SK-N-SH (cell line): ENCODE measurements around the gene SFRP2.

ENCODE experiments used
- EP300 ChIP-seq, 2 experiments: IDR thresholded peaks; 2 replicates each; pipeline versions ENCODE4 v1.4.0 to v1.6.1; 2012; ENCODE audit warnings: borderline replicate concordance in 1 of 2, low read depth in 1 of 2, low read length in 1 of 2
- FOXM1 ChIP-seq: IDR thresholded peaks from 2 replicates; pipeline ENCODE4 v1.4.0; 2012; ENCODE audit warnings: low read depth, mild to moderate bottlenecking
- NFIC ChIP-seq: IDR thresholded peaks from 2 replicates; pipeline ENCODE4 v1.4.0; 2012; ENCODE audit warnings: borderline replicate concordance
- RAD21 ChIP-seq: IDR thresholded peaks from 2 replicates; pipeline ENCODE4 v1.6.1; 2012; ENCODE audit warnings: mild to moderate bottlenecking, low read length
- SIN3A ChIP-seq: IDR thresholded peaks from 2 replicates; pipeline ENCODE4 v1.6.1; 2012; ENCODE audit warnings: low read depth, mild to moderate bottlenecking, low read length, moderate library complexity, borderline replicate concordance
- TAF1 ChIP-seq: IDR thresholded peaks from 2 replicates; pipeline ENCODE4 v1.6.1; 2012; ENCODE audit warnings: low read depth, mild to moderate bottlenecking, low read length, moderate library complexity, borderline replicate concordance
- TEAD4 ChIP-seq: IDR thresholded peaks from 2 replicates; pipeline ENCODE4 v1.4.0; 2012; ENCODE audit warnings: mild to moderate bottlenecking, borderline replicate concordance; ENCODE audit not compliant: insufficient read depth
- TF ChIP-seq, protein P1 (sequence below): fragments of 200-600 bp; sonication (generic); IDR thresholded peaks from 2 replicates; pipeline ENCODE4 v1.6.1; 2017; ENCODE audit warnings: antibody characterized with exemption, mild to moderate bottlenecking, moderate library complexity
- TF ChIP-seq, protein P2 (sequence below): IDR thresholded peaks from 2 replicates; pipeline ENCODE4 v1.4.0; 2012; ENCODE audit warnings: low read depth
- TF ChIP-seq, protein P3 (sequence below): IDR thresholded peaks from 2 replicates; pipeline ENCODE4 v1.6.1; 2012; ENCODE audit warnings: mild to moderate bottlenecking, low read depth, low read length, moderate library complexity
- TF ChIP-seq, protein P4 (sequence below): IDR thresholded peaks from 2 replicates; pipeline ENCODE4 v1.4.0; 2012; ENCODE audit warnings: low read depth, borderline replicate concordance
- TF ChIP-seq, protein P5 (sequence below): IDR thresholded peaks from 2 replicates; pipeline ENCODE4 v1.4.0; 2012; ENCODE audit warnings: low read depth, borderline replicate concordance

DNA sequence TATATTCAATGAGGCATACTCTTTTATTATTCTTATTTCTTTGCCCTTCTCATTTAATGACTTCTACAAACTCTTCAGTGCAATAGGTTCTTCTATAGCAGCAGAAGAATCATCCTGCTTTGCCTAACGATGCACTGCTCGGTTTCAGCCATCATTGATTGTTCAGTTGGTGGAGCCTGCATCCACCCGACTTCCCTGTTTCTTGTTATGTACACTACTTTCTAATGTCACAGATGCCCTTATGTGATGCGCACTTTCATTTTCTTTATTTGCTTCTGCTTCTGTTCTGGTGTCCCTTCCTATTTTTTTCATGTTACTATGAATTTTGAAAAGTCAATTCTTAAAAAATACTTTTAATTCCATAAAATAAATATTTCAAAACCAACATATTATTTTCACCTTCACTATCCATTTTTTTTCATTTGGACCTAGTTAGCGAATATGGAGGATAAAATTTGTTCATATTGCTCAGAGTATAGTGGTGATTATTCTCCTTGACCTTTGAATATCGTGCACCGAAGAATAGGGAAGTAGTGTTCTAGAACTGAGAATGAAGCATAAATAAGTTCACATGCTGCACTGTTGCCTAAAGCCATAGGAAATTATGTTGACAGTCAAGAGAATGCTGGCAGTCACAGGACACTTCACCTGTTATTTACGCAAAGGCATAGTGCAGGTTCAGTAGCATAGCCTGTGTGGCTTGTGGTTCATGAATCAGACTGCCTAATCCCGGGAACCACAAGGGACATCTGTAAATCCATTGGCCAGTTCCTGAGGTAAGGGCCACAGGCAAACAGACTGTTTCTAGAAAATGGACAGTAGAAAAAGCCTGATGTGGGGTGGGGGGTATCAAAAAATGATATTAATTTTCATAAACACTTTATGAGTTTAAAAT, 21.3 kb upstream of the SFRP2 start:
- TF ChIP-seq RAD21 (no peak), NFIC (no peak), TAF1 (no peak), EP300 (IDR thresholded peaks at IDR 0.05; ENCODE audit: borderline replicate concordance in 1 of 2, low read depth in 1 of 2, low read length in 1 of 2) (no peak), SIN3A (no peak), TEAD4 (no peak), FOXM1 (no peak)
- TF ChIP-seq, protein P1, sequence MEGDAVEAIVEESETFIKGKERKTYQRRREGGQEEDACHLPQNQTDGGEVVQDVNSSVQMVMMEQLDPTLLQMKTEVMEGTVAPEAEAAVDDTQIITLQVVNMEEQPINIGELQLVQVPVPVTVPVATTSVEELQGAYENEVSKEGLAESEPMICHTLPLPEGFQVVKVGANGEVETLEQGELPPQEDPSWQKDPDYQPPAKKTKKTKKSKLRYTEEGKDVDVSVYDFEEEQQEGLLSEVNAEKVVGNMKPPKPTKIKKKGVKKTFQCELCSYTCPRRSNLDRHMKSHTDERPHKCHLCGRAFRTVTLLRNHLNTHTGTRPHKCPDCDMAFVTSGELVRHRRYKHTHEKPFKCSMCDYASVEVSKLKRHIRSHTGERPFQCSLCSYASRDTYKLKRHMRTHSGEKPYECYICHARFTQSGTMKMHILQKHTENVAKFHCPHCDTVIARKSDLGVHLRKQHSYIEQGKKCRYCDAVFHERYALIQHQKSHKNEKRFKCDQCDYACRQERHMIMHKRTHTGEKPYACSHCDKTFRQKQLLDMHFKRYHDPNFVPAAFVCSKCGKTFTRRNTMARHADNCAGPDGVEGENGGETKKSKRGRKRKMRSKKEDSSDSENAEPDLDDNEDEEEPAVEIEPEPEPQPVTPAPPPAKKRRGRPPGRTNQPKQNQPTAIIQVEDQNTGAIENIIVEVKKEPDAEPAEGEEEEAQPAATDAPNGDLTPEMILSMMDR = no peak
- TF ChIP-seq, protein P2, sequence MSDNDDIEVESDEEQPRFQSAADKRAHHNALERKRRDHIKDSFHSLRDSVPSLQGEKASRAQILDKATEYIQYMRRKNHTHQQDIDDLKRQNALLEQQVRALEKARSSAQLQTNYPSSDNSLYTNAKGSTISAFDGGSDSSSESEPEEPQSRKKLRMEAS = no peak
- TF ChIP-seq, protein P3, sequence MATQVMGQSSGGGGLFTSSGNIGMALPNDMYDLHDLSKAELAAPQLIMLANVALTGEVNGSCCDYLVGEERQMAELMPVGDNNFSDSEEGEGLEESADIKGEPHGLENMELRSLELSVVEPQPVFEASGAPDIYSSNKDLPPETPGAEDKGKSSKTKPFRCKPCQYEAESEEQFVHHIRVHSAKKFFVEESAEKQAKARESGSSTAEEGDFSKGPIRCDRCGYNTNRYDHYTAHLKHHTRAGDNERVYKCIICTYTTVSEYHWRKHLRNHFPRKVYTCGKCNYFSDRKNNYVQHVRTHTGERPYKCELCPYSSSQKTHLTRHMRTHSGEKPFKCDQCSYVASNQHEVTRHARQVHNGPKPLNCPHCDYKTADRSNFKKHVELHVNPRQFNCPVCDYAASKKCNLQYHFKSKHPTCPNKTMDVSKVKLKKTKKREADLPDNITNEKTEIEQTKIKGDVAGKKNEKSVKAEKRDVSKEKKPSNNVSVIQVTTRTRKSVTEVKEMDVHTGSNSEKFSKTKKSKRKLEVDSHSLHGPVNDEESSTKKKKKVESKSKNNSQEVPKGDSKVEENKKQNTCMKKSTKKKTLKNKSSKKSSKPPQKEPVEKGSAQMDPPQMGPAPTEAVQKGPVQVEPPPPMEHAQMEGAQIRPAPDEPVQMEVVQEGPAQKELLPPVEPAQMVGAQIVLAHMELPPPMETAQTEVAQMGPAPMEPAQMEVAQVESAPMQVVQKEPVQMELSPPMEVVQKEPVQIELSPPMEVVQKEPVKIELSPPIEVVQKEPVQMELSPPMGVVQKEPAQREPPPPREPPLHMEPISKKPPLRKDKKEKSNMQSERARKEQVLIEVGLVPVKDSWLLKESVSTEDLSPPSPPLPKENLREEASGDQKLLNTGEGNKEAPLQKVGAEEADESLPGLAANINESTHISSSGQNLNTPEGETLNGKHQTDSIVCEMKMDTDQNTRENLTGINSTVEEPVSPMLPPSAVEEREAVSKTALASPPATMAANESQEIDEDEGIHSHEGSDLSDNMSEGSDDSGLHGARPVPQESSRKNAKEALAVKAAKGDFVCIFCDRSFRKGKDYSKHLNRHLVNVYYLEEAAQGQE = no peak
- TF ChIP-seq, protein P4, sequence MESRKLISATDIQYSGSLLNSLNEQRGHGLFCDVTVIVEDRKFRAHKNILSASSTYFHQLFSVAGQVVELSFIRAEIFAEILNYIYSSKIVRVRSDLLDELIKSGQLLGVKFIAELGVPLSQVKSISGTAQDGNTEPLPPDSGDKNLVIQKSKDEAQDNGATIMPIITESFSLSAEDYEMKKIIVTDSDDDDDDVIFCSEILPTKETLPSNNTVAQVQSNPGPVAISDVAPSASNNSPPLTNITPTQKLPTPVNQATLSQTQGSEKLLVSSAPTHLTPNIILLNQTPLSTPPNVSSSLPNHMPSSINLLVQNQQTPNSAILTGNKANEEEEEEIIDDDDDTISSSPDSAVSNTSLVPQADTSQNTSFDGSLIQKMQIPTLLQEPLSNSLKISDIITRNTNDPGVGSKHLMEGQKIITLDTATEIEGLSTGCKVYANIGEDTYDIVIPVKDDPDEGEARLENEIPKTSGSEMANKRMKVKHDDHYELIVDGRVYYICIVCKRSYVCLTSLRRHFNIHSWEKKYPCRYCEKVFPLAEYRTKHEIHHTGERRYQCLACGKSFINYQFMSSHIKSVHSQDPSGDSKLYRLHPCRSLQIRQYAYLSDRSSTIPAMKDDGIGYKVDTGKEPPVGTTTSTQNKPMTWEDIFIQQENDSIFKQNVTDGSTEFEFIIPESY = no peak
- TF ChIP-seq, protein P5, sequence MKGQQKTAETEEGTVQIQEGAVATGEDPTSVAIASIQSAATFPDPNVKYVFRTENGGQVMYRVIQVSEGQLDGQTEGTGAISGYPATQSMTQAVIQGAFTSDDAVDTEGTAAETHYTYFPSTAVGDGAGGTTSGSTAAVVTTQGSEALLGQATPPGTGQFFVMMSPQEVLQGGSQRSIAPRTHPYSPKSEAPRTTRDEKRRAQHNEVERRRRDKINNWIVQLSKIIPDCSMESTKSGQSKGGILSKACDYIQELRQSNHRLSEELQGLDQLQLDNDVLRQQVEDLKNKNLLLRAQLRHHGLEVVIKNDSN = no peak
